CD8-positive, alpha-beta memory T cell (primary cell): Measurements from ENCODE around the gene GLYATL1. TPM values are rescaled to one million over a fixed set of nuclear protein-coding genes. Genes with fewer than 3 reads are reported as not detected.

Experiments
- CTCF ChIA-PET: fragments of 350-600 bp; sonication (Branson Sonifier 250); formaldehyde crosslinking; loops from one replicate; lab custom pipeline; 2021; ENCODE audit warnings: antibody characterized with exemption; lab: Charles Lee
- POLR2A ChIA-PET: fragments of 350-600 bp; sonication (Branson Sonifier 250); formaldehyde crosslinking; loops from one replicate; lab custom pipeline; 2021; ENCODE audit warnings: antibody characterized with exemption; lab: Charles Lee
- DNase-seq, 5 donors: peaks; one replicate each; pipeline versions ENCODE4 v3.0.0 to v3.0.0-alpha.2; 2020 to 2022; ENCODE audit warnings: mixed read lengths in 1 of 5
- H3K27ac ChIP-seq: one replicate; pipeline ENCODE4 v1.7.0; 2013; ENCODE audit warnings: low read depth, mild to moderate bottlenecking, low read length, moderate library complexity
- H3K27me3 ChIP-seq: 2 replicates; pipeline ENCODE4 v1.7.0; 2013; ENCODE audit warnings: low read length, mild to moderate bottlenecking; ENCODE audit not compliant: insufficient read depth, poor library complexity, severe bottlenecking
- H3K36me3 ChIP-seq: 2 replicates; pipeline ENCODE4 v1.7.0; 2013; ENCODE audit warnings: mild to moderate bottlenecking, low read length, moderate library complexity; ENCODE audit not compliant: insufficient read depth
- H3K4me1 ChIP-seq: 2 replicates; pipeline ENCODE4 v1.7.0; 2013; ENCODE audit warnings: mild to moderate bottlenecking, low read length, moderate library complexity; ENCODE audit not compliant: insufficient read depth
- H3K4me3 ChIP-seq: 2 replicates; pipeline ENCODE4 v1.7.0; 2013; ENCODE audit warnings: mild to moderate bottlenecking, low read length
- H3K9me3 ChIP-seq: 2 replicates; pipeline ENCODE4 v1.7.0; 2013; ENCODE audit warnings: mild to moderate bottlenecking, low read length
- H3K27ac Mint-ChIP-seq, 8 donors: one replicate each; pipeline ENCODE4 v1.8.0; 2020 to 2021; ENCODE audit warnings: mixed read lengths in 8 of 8, mild to moderate bottlenecking in 6 of 8, inconsistent platforms in 3 of 8, moderate library complexity in 3 of 8
- H3K27me3 Mint-ChIP-seq, 2 donors: one replicate each; pipeline ENCODE4 v1.8.0; 2020 to 2021; ENCODE audit warnings: mixed read lengths in 2 of 2, mild to moderate bottlenecking in 1 of 2, moderate library complexity in 1 of 2
- H3K36me3 Mint-ChIP-seq, 3 donors: one replicate each; pipeline ENCODE4 v1.8.0; 2020 to 2021; ENCODE audit warnings: mixed read lengths in 3 of 3, inconsistent platforms in 1 of 3, mild to moderate bottlenecking in 1 of 3
- H3K4me1 Mint-ChIP-seq, 3 donors: one replicate each; pipeline ENCODE4 v1.8.0; 2020 to 2021; ENCODE audit warnings: mixed read lengths in 3 of 3, inconsistent platforms in 1 of 3, mild to moderate bottlenecking in 1 of 3
- H3K4me3 Mint-ChIP-seq, 7 donors: one replicate each; pipeline ENCODE4 v1.8.0; 2020 to 2021; ENCODE audit warnings: mixed read lengths in 7 of 7, mild to moderate bottlenecking in 6 of 7, moderate library complexity in 4 of 7, inconsistent platforms in 2 of 7
- H3K9me3 Mint-ChIP-seq, 5 donors: one replicate each; pipeline ENCODE4 v1.8.0; 2020 to 2022; ENCODE audit warnings: mixed read lengths in 5 of 5, mild to moderate bottlenecking in 3 of 5, moderate library complexity in 2 of 5, inconsistent platforms in 1 of 5
- polyA plus RNA-seq: library from polyadenylated mRNA; unstranded; fragments of 300-500 nt; fragmentation: Illumina TruSeq; gene quantifications from one replicate; pipeline ENCODE4 v1.2.3, GENCODE V29; 2021
- total RNA-seq, 2 experiments: library from RNA; stranded (reverse); gene quantifications; one replicate each; pipeline ENCODE4 v1.2.3, GENCODE V29; 2021

GLYATL1 gene
- total and polyA plus RNA-seq, 3 experiments from 2014 or later = not detected

DNA sequence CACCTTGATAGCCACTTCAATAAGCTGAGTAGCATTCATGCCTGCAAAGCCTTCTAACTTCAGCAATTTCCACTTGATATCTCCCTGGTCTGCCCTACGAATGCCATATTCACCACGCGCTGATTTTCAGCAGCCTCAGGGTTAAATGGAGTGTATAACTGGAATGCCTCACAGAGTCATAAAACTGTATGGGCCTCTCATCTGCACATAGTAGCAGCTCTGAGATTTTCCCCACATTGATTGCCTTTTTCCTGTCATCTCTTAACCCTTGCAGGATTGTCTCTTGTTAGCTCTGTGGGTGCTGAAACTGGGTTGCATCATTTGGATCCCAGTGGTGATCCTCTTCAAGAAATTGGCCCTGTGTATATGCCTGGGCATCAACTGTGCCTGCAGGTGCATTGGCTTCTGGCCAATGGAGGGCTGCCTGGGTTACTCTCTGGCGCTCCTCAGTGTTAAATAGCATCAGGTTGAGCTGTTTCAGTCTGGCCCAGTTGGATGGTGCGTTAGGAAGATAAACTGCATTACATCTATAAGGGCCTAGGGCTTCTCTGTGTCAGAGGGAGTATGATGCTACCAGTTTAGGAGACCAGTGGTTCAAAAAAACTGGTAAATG is 17.4 kb upstream of the GLYATL1 start:
- Histone ChIP-seq H3K36me3 (no peaks in the 10 kb centered on the region), H3K27ac (no peak overlapping the region), H3K9me3 (peaks cover 5% of the 10 kb centered on the region), H3K27me3 (no peaks in the 10 kb centered on the region), H3K4me3 (no peak overlapping the region), H3K4me1 (no peaks in the 10 kb centered on the region)
- Mint-ChIP-seq H3K4me3 (no peak overlapping the region), H3K27me3 (peaks cover 8 to 13% of the 10 kb centered on the region in 2 donors), H3K27ac (no peak overlapping the region), H3K4me1 (peaks cover 10 to 14% (median 11%) of the 10 kb centered on the region in 3 donors), H3K9me3 (peaks cover 7 to 17% (median 12%) of the 10 kb centered on the region in 5 donors), H3K36me3 (no peaks in the 10 kb centered on the region)
- CTCF ChIA-PET = no interaction called here
- no peak for DNase-seq
- POLR2A ChIA-PET = no interaction called here

DNA sequence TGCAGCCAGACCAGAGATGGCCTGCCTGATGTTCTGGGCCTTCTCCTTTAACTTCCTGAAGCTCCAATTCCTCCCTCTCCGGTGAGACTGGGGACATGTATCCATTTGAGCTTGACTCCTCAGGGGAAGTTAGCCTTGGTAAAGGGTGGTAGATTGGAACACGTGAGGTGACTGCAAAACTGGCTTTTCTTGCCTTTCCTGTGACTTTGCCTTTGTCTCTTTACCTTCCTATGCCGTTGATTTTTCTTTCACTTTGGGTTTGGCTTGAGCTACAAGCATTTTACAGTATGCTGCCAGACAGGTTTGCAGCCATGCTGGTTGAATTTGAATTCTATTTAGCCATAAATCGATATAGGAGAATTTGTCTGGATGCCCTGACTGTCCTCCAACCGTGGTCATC is 16.8 kb upstream of the GLYATL1 start:
- H3K27ac Mint-ChIP-seq = no peak overlapping the region
- Histone ChIP-seq H3K9me3 (no peaks in the 10 kb centered on the region), H3K4me3 (no peak overlapping the region), H3K27me3 (no peaks in the 10 kb centered on the region), H3K36me3 (no peaks in the 10 kb centered on the region), H3K27ac (no peak overlapping the region), H3K4me1 (no peaks in the 10 kb centered on the region)
- H3K36me3 Mint-ChIP-seq = no peaks in the 10 kb centered on the region
- no peak for DNase-seq
- peaks cover 10 to 14% (median 13%) of the 10 kb centered on the region in 3 donors for H3K4me1 Mint-ChIP-seq
- peaks cover 8 to 14% of the 10 kb centered on the region in 2 donors for H3K27me3 Mint-ChIP-seq
- ChIA-PET CTCF (no interaction called here), POLR2A (no interaction called here)
- peaks cover under 1 to 13% (median 6%) of the 10 kb centered on the region in 5 donors for H3K9me3 Mint-ChIP-seq
- H3K4me3 Mint-ChIP-seq = no peak overlapping the region

DNA sequence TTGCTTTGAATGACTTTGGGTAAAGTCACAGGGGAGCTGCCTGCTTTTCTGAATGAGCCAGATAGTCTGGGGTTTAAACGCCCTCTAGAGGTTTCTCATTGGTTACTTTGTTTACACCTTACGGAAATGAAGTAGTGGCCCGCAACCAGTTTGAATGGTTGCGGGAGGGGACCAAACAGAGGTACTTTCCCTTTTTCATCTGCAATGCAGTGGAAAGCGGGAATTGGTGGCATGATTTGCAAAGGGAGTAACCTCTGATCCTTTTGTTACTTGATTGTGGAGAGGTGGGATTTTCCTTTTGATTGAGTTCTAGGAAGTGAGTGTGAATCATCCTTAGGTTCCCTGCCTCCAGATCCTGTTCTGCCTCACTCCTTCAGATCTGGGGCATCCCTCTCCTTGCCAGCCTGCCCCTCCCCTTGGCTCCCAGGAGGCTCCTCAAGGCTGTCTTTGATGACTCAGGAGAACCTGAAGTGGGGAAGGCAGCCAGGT is 15.9 kb upstream of the GLYATL1 start:
- Mint-ChIP-seq H3K4me3 (peak overlapping the region in 2 of 7 donors; percentile 33 to 54), H3K4me1 (peaks cover 14 to 20% (median 15%) of the 10 kb centered on the region in 3 donors)
- POLR2A ChIA-PET = no interaction called here

DNA sequence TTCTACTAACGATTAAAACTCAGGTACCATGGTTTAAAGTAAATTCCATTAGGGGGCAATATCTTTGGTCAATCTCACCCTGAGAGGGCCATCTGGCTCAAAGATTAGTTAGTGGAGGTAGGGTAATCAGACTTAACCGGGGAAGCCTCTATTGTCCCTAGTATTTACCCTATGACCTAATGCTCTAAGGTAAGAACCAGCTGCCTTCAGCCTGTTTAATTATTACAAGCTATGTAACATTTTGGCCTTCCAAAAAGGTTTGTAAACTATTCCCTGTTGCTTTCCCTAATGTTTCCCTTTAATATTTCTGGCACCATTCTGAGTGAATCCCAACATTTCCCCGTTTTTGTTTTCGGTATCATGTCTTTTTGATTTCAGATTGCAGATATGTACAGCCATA is 15.1 kb upstream of the GLYATL1 start:
- no peak for DNase-seq

More for the DNA sequence above, 15.9 kb upstream of the GLYATL1 start:
- peaks cover 6% of the 10 kb centered on the region for H3K4me1 ChIP-seq
- peaks cover 9 to 23% of the 10 kb centered on the region in 2 donors for H3K27me3 Mint-ChIP-seq
- H3K4me3 ChIP-seq = no peak overlapping the region
- CTCF ChIA-PET = no interaction called here
- H3K27ac Mint-ChIP-seq = peak overlapping the region in 1 of 8 donors; percentile 25
- no peaks in the 10 kb centered on the region for H3K27me3 ChIP-seq
- no peak overlapping the region for H3K27ac ChIP-seq
- H3K9me3 ChIP-seq = no peaks in the 10 kb centered on the region
- H3K9me3 Mint-ChIP-seq = peaks cover 0 to 5% (median 0%) of the 10 kb centered on the region in 5 donors
- no peak for DNase-seq
- H3K36me3 Mint-ChIP-seq = no peaks in the 10 kb centered on the region
- no peaks in the 10 kb centered on the region for H3K36me3 ChIP-seq

DNA sequence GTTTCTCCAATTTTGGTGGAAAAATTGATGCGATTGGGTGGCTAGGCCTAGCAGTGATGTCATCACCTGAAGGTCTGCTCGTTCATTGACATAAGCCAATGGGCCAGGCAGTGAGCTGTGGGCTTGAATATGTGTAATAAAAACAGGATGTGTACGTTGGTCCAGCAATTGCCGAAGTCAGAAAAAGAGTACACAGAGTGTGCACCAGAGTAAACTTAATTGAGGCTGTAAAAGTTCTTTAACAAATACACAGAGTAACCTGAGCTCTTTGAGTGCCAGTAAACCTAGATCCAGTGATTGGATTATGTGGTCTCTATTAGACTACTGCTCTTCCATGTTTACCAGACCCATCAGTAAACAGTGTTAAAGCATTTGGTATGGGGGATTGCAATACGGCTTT is 13.0 kb upstream of the GLYATL1 start:
- Mint-ChIP-seq H3K27ac (no peak overlapping the region), H3K4me1 (peaks cover 14 to 20% (median 15%) of the 10 kb centered on the region in 3 donors), H3K27me3 (peaks cover 5 to 35% of the 10 kb centered on the region in 2 donors), H3K4me3 (no peak overlapping the region), H3K9me3 (peaks cover 0 to 2% (median 0%) of the 10 kb centered on the region in 5 donors), H3K36me3 (no peaks in the 10 kb centered on the region)
- Histone ChIP-seq H3K4me3 (no peak overlapping the region), H3K27ac (no peak overlapping the region), H3K36me3 (no peaks in the 10 kb centered on the region), H3K4me1 (peaks cover 8% of the 10 kb centered on the region), H3K27me3 (no peaks in the 10 kb centered on the region), H3K9me3 (no peaks in the 10 kb centered on the region)
- no peak for DNase-seq
- CTCF ChIA-PET = no interaction called here
- POLR2A ChIA-PET = no interaction called here

More for the DNA sequence above, 15.1 kb upstream of the GLYATL1 start:
- ChIA-PET CTCF (no interaction called here), POLR2A (no interaction called here)
- H3K4me1 ChIP-seq = peaks cover 8% of the 10 kb centered on the region
- no peaks in the 10 kb centered on the region for H3K36me3 ChIP-seq
- no peak overlapping the region for H3K4me3 Mint-ChIP-seq
- no peak overlapping the region for H3K27ac Mint-ChIP-seq
- H3K4me3 ChIP-seq = no peak overlapping the region
- peaks cover 14 to 20% (median 15%) of the 10 kb centered on the region in 3 donors for H3K4me1 Mint-ChIP-seq
- no peaks in the 10 kb centered on the region for H3K27me3 ChIP-seq
- peaks cover 12 to 21% of the 10 kb centered on the region in 2 donors for H3K27me3 Mint-ChIP-seq
- peaks cover 0 to 4% (median 0%) of the 10 kb centered on the region in 5 donors for H3K9me3 Mint-ChIP-seq
- no peak overlapping the region for H3K27ac ChIP-seq
- H3K9me3 ChIP-seq = no peaks in the 10 kb centered on the region
- H3K36me3 Mint-ChIP-seq = no peaks in the 10 kb centered on the region

DNA sequence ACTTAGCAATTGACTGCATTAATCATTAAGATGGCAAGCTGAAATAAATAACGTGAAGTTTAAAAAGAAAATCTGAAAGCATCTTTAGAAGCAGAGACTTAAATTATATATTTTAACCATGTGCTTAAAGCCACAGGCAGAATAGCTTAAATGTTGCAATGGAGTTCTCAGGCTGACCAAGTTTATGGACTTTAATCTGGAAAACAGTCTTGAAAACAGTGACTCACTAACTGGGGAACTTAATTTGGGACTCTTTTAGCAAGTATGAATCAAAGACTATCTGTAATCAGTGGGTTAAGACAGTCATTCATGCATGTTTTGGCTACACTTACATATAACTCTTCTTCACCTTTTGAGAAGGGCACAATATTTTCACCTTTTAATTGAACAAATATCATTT is 12.6 kb upstream of the GLYATL1 start:
- H3K4me3 ChIP-seq = no peak overlapping the region
- Mint-ChIP-seq H3K4me1 (peaks cover 14 to 20% (median 15%) of the 10 kb centered on the region in 3 donors), H3K27me3 (peaks cover 5 to 37% of the 10 kb centered on the region in 2 donors), H3K9me3 (no peaks in the 10 kb centered on the region), H3K36me3 (no peaks in the 10 kb centered on the region), H3K4me3 (no peak overlapping the region), H3K27ac (no peak overlapping the region)
- DNase-seq = no peak
- no peaks in the 10 kb centered on the region for H3K27me3 ChIP-seq
- no peaks in the 10 kb centered on the region for H3K9me3 ChIP-seq
- H3K4me1 ChIP-seq = peaks cover 8% of the 10 kb centered on the region
- CTCF ChIA-PET = no interaction called here
- no peak overlapping the region for H3K27ac ChIP-seq
- no peaks in the 10 kb centered on the region for H3K36me3 ChIP-seq
- POLR2A ChIA-PET = no interaction called here

DNA sequence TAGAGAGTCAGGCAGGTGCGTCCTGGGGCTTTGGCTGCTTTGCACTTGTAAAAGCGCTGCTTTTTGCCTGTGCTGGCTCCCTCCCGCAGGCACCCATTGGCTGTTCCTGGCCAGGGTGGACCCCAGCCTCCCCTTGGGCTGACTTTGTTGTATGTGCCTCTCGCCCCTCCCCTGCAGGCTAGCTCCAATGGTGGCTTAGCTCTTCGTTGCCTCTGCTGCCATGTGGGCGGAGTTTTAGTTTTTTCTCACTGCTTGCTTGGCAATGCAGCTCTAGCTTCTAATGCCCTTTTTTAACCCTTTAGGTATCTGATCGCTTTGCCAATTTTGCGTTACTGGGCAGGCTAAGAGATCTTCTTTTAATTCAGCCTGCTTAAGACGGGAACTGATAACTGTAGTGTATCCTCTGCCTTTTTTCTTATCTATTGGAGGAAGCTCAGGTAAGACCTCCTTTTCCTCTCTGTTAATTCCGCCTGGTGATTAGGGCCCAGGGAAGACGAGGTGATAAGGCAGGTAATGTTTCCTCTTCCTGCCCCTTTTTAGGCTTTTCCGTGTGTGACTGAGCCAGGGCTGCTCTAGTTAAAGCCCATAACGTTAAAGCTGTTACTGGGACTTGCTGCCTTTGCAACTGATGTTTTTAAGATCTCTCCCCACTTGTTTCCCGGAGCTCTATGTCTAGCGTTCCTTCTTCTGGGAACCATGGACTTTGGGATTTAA is 11.7 kb upstream of the GLYATL1 start:
- Histone ChIP-seq H3K27ac (no peak overlapping the region), H3K27me3 (no peaks in the 10 kb centered on the region), H3K36me3 (no peaks in the 10 kb centered on the region), H3K9me3 (no peaks in the 10 kb centered on the region), H3K4me3 (peak overlapping the region; percentile 42), H3K4me1 (peaks cover 8% of the 10 kb centered on the region)
- Mint-ChIP-seq H3K4me1 (peaks cover 12 to 19% (median 15%) of the 10 kb centered on the region in 3 donors), H3K36me3 (no peaks in the 10 kb centered on the region), H3K9me3 (no peaks in the 10 kb centered on the region), H3K27ac (no peak overlapping the region), H3K4me3 (peak overlapping the region in 3 of 7 donors; percentile 1 to 25 (median 24)), H3K27me3 (peaks cover 5 to 37% of the 10 kb centered on the region in 2 donors)
- POLR2A ChIA-PET = no interaction called here
- CTCF ChIA-PET = interaction anchor here (0.7 to 1.5 kb wide), 2 partner anchors 9 to 244 kb away, joined by 3 read pairs; partner anchors contain the start of gene DTX4
- peak in 1 of 5 donors; percentile 31 for DNase-seq

DNA sequence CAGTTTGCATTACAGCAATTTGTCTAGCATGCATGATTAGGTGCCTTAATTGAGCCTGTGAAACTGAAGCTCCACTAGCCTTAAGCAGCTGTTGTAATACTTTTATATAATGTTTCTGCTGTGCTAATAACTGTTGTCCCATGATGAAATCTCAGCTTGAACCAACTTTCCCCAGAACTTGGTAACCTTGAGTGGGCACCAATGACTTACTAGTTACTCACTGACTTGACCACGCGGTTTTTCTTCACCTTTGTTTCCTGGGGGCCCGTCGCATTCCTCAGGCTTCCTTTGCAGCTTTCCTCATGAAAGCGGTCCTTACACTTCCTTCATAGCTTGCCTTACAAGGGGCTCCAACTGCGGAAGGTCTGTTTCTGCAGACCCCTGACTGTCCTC is 11.2 kb upstream of the GLYATL1 start:
- no peak overlapping the region for H3K27ac Mint-ChIP-seq
- peaks cover 9 to 14% (median 9%) of the 10 kb centered on the region in 3 donors for H3K4me1 Mint-ChIP-seq
- no peaks in the 10 kb centered on the region for H3K27me3 ChIP-seq
- peaks cover 8% of the 10 kb centered on the region for H3K4me1 ChIP-seq
- peak overlapping the region; percentile 42 for H3K4me3 ChIP-seq
- no peak for DNase-seq
- peak overlapping the region in 1 of 7 donors; percentile 25 for H3K4me3 Mint-ChIP-seq
- no peak overlapping the region for H3K27ac ChIP-seq
- no peaks in the 10 kb centered on the region for H3K9me3 ChIP-seq
- POLR2A ChIA-PET = no interaction called here
- CTCF ChIA-PET = interaction anchor here (0.7 to 1.5 kb wide), 2 partner anchors 8 to 244 kb away, joined by 3 read pairs; partner anchors contain the start of gene DTX4
- H3K36me3 Mint-ChIP-seq = no peaks in the 10 kb centered on the region
- H3K36me3 ChIP-seq = no peaks in the 10 kb centered on the region
- H3K9me3 Mint-ChIP-seq = no peaks in the 10 kb centered on the region
- H3K27me3 Mint-ChIP-seq = peaks cover 5 to 42% of the 10 kb centered on the region in 2 donors
